Thyroid gland (tissue), 4 donors: ENCODE results near the gene KLC3. TPM values are rescaled to one million over a fixed set of nuclear protein-coding genes. Genes with fewer than 3 reads are reported as not detected.

Source experiments
- DNase-seq, 2 donors: peaks; one replicate each; pipeline ENCODE4 v3.0.0-alpha.2; 2019
- H3K27ac ChIP-seq, 3 donors: fragments of 200-600 bp; sonication (generic); 1 replicate in 2 of 3; 2 replicates in 1 of 3; pipeline ENCODE4 v1.5.1; 2016 to 2019; ENCODE audit warnings: mild to moderate bottlenecking in 1 of 3, moderate library complexity in 1 of 3
- H3K27me3 ChIP-seq: fragments of 200-600 bp; sonication (generic); one replicate; pipeline ENCODE4 v1.5.1; 2019
- H3K36me3 ChIP-seq, 2 donors: fragments of 200-600 bp; sonication (generic); one replicate each; pipeline ENCODE4 v1.5.1; 2016 to 2019
- H3K4me1 ChIP-seq, 2 donors: fragments of 200-600 bp; sonication (generic); one replicate each; pipeline ENCODE4 v1.5.1; 2017 to 2019
- H3K4me3 ChIP-seq, 3 donors: fragments of 200-600 bp; sonication (generic); replicated peaks in 1 of 3; 1 replicate in 2 of 3; 2 replicates in 1 of 3; pipeline ENCODE4 v1.5.1; 2016; ENCODE audit warnings: mild to moderate bottlenecking in 1 of 3
- H3K9me3 ChIP-seq: fragments of 200-600 bp; sonication (generic); one replicate; pipeline ENCODE4 v1.5.1; 2017
- CTCF ChIP-seq, 6 experiments: fragments of 200-600 bp in 3 of 6; fragments of 450-650 bp in 3 of 6; sonication (generic) in 3 of 6; IDR thresholded peaks; one replicate each; pipeline ENCODE4 v1.5.1; 2016 to 2019; ENCODE audit warnings: antibody characterized with exemption in 6 of 6, mild to moderate bottlenecking in 2 of 6, inconsistent platforms in 1 of 6, moderate library complexity in 1 of 6
- POLR2A ChIP-seq, 2 donors: fragments of 450-650 bp; IDR thresholded peaks; one replicate each; pipeline ENCODE4 v1.6.1; 2017; ENCODE audit warnings: antibody characterized with exemption in 2 of 2, mild to moderate bottlenecking in 2 of 2, moderate library complexity in 1 of 2
- WGBS, 2 donors: methylation state at CpG; one replicate each; pipeline ENCODE4 v1.1.5; 2017; 5-methylcytosine and 5-hydroxymethylcytosine counted together
- intact Hi-C: fragments of 100-400 bp; cut with DNase I; formaldehyde crosslinking; loops from one replicate; pipeline ENCODE4 v1.15.1; 2023
- total RNA-seq, 4 donors: library from RNA; depleted of rRNA; stranded (reverse); fragments of >200 nt; gene quantifications; one replicate each; pipeline ENCODE4 v1.2.3, GENCODE V29; 2016

Gene KLC3
- total RNA-seq, 4 donors from 2014 or later: 0.45 to 1.2 (median 0.83) TPM

GRCh38 chr19:45370410-45371204 is 30.1 kb downstream of the KLC3 start, which contains the start of gene ERCC2:
ERCC2 (minus strand) TSS chr19:45370573; CDS start chr19:45370540, 33 bp downstream.
- H3K4me1 ChIP-seq: peaks cover 0 to 6% of the 10 kb centered on the region in 2 donors
- H3K36me3 ChIP-seq: no peaks in the 10 kb centered on the region
- H3K27ac ChIP-seq: peak within 1 kb of the TSS; percentile 48 to 67 (median 54)
- peak within 1 kb of the TSS; percentile 4 to 70 (median 29) for H3K4me3 ChIP-seq
- TF ChIP-seq CTCF (IDR thresholded peaks at IDR 0.05) (no peak), POLR2A (IDR thresholded peaks at IDR 0.05) (no peak)
- no peaks in the 10 kb centered on the region for H3K27me3 ChIP-seq
- 6 to 12% methylated on average over 22 to 38 of the region's 55 CpGs for WGBS, 2 donors
- H3K9me3 ChIP-seq: no peaks in the 10 kb centered on the region
- peak; percentile 98 to 99 for DNase-seq
- intact Hi-C loops: no loop called here

GRCh38 chr19:45376045-45376724 is 35.6 kb downstream of the KLC3 start:
- Histone ChIP-seq H3K27me3 (no peaks in the 10 kb centered on the region), H3K4me1 (peaks cover 4 to 11% of the 10 kb centered on the region in 2 donors), H3K4me3 (no peak overlapping the region), H3K9me3 (no peaks in the 10 kb centered on the region), H3K36me3 (no peaks in the 10 kb centered on the region), H3K27ac (peak overlapping the region; percentile 45 to 78 (median 63))
- DNase-seq: peak; percentile 90 to 96
- WGBS, 2 donors: 26 to 30% methylated on average over 13 of the region's 13 CpGs
- intact Hi-C loops: no loop called here
- TF ChIP-seq CTCF (IDR thresholded peaks at IDR 0.05) (no peak), POLR2A (IDR thresholded peaks at IDR 0.05) (no peak)

GRCh38 chr19:45380107-45380506 is 39.6 kb downstream of the KLC3 start:
- no peaks in the 10 kb centered on the region for H3K36me3 ChIP-seq
- 94 to 100% methylated on average over 1 of the region's 1 CpG for WGBS, 2 donors
- H3K27me3 ChIP-seq: no peaks in the 10 kb centered on the region
- H3K9me3 ChIP-seq: no peaks in the 10 kb centered on the region
- intact Hi-C loops: no loop called here
- no peak overlapping the region for H3K4me3 ChIP-seq
- no peak for TF ChIP-seq POLR2A (IDR thresholded peaks at IDR 0.05)
- TF ChIP-seq CTCF (IDR thresholded peaks at IDR 0.05): no peak
- peaks cover 4 to 11% of the 10 kb centered on the region in 2 donors for H3K4me1 ChIP-seq
- no peak for DNase-seq
- H3K27ac ChIP-seq: no peak overlapping the region

GRCh38 chr19:45382426-45382825 is 41.9 kb downstream of the KLC3 start:
- Histone ChIP-seq H3K4me3 (no peak overlapping the region), H3K9me3 (no peaks in the 10 kb centered on the region), H3K36me3 (no peaks in the 10 kb centered on the region), H3K27ac (no peak overlapping the region), H3K27me3 (peaks cover 4% of the 10 kb centered on the region), H3K4me1 (peaks cover 5 to 8% of the 10 kb centered on the region in 2 donors)
- no peak for TF ChIP-seq CTCF (IDR thresholded peaks at IDR 0.05)
- no peak for TF ChIP-seq POLR2A (IDR thresholded peaks at IDR 0.05)
- WGBS, 2 donors: 79 to 86% methylated on average over 29 of the region's 29 CpGs
- DNase-seq: no peak
- intact Hi-C loops: no loop called here
